NCI-H774 (cell line): Measurements from ENCODE around the gene SIRT7.

Experiments used
- DNase-seq: peaks from one replicate; lab custom pipeline; 2025; lab: John Stamatoyannopoulos, UW

Gene SIRT7, protein sequence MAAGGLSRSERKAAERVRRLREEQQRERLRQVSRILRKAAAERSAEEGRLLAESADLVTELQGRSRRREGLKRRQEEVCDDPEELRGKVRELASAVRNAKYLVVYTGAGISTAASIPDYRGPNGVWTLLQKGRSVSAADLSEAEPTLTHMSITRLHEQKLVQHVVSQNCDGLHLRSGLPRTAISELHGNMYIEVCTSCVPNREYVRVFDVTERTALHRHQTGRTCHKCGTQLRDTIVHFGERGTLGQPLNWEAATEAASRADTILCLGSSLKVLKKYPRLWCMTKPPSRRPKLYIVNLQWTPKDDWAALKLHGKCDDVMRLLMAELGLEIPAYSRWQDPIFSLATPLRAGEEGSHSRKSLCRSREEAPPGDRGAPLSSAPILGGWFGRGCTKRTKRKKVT

DNA sequence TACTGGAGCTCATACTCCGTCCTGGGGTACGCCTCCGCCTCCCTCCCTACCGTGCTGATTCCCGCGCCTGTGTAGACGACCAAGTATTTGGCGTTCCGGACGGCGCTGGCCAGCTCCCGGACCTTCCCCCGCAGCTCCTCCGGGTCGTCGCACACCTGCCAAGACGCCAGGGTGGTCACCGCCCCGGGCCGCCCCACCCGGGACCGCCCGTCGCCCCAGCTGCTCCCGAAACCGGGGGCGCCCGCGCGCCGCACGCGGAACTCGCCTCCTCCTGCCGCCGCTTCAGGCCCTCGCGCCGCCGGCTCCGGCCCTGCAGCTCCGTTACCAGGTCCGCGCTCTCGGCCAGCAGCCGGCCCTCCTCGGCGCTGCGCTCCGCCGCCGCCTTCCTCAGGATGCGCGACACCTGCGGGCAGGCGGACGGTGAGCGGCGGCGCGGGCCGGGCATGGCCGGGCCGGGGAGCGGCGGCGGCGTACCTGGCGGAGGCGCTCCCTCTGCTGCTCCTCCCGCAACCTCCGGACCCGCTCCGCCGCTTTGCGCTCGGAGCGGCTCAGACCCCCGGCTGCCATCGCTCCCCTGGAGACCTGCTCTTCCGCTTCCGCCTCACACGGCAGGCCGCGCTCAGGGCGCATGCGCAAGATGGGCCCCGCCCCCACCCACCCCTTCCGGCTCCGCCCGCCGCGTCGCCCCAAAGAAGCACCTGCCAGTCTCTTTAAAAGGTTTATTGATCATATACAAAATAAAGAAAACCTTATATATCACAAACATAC lies at the start of gene SIRT7:
SIRT7 (minus strand) TSS at position 612 of the 768 bp plus-strand sequence; CDS start at position 567, 45 bp downstream.
- peak; percentile 90 for DNase-seq

DNA sequence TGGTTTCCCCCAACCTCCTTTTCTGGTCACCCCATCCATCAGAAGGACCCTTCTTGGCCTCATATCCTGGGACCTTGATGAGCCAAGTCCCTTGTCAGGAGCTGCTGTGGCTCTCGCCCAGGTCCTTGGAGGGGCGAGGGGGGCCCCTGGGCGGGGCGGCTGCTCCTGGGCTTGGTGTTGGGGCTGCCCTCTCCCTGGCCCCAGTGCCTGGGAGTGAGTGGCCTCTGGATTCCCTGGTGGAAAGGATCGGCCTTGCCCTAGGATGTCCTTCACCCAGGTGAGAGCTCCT lies 49.2 kb upstream of the SIRT7 start:
- DNase-seq = no peak

DNA sequence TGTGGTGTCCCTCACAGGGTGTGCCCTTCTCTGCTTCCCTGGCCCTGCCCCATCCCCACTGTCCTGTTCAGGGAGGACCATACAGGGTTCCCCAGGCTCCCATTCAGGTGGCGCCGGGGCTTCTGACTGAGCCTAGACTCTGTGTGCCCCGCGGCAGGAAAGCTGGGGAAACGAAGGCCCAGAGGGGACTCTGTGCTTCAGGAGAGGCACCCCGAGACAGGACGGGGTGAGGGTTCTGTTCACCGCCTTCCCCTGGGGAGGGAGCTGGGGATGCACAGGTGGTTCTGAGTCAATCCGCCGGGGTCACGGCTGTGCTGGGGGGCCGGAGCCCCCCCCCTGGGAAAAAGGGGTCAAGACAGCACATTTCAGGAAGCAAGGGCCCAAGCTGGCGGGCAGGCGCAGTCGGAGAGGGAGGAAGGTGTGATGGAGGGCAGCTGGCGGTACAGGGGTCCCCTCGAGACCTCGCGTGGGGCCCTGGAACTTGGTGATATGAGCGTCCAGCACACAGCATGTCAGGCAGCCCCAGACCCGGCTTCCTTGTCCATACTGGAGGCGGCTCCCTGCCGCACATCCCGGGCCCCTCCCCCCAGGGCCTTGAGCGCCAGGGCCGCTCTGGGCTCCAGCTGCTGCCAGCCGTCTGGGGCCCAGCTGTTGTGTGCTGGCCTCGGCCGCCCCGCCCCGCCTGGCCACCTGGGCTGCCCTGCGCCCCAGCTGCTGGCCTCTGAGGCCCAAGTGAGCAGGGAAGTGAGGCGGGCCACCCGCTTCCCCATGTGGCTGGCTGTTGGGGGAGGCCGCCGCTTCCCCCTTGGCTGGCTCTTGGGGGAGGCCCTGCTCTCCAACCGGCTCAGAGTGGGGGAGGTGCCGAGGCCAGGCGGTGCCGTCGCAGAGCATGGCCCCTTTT lies 48.6 kb upstream of the SIRT7 start:
- peak; percentile 73 for DNase-seq

DNA sequence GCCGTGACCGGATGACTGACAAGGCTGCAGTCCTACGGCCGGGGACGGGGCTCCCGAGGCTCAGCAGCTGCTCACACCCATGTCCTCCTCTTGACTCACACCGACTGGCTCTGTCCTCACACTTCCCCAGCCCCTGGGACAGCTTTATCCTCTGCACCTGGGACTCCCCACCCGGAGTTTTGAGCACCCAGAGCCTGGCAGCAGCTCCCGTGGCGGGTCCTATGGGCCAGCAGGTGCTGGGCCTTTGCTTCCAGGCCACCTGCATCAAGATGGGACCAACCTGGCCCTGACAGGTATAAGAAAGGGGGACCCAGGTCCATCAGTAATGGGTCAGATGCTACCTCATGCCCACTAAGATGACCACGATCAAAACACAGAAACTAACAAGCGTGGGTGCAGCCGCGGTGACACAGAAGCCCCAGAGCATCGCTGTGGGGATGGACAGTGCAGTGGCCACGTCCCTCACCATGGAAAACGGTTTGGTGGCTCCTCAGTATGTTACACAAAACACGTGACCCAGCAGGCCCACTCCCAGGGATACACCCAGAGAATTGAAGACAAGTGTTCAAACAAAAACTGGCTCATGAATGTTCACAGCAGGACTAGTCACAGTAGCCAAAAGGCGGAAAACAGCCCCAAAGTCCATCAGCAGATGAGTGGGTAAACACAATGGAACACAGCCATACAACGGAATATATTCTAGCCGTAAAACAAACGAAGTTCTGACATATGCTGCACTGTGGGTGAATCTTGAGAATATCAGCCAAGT lies 46.3 kb upstream of the SIRT7 start:
- DNase-seq = no peak

DNA sequence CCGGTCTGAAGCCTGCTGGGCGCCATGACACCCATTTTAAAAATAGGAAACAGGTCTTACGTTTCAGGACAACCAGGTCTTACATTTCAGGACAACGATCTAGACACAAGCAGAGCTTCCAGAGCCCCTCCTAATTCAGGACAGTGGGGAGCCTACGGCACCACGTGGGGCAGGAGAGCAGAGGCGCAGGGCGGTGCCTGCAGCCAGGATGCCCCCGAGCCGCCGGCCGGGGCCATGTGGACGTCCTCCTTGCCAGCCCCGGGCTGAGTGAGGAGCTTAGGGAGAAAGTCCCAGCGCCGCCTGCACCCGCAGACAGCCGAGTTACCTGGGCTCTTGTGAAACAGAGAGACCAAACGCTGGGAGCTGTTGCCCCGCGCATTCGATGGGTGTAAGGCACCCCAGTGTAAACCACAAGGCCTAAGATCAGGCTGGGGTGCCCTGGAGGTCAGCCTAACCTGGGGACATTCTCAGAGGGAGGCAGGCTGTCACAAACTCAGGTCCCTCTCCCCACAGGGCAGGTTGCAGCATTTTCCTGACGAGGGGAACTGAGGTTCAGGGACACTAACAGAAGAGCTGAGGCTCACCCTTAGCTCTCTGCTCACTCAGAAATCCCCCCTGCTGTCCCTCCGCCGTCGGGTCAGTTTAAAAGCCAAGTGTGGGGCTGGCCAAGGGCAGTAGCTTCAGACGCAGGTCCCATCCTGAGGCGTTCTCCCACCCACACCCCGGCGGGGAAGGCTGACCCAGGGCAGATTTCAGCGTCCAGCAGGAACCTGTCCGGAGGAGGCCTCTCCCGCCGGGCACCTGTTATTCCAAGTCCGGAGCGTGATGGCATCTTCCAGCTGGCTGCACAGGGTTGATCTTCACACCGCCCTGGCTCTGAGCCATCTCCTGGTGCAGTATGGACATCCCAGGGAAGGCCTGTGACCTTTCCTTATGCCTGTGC lies 44.8 kb upstream of the SIRT7 start:
- no peak for DNase-seq

DNA sequence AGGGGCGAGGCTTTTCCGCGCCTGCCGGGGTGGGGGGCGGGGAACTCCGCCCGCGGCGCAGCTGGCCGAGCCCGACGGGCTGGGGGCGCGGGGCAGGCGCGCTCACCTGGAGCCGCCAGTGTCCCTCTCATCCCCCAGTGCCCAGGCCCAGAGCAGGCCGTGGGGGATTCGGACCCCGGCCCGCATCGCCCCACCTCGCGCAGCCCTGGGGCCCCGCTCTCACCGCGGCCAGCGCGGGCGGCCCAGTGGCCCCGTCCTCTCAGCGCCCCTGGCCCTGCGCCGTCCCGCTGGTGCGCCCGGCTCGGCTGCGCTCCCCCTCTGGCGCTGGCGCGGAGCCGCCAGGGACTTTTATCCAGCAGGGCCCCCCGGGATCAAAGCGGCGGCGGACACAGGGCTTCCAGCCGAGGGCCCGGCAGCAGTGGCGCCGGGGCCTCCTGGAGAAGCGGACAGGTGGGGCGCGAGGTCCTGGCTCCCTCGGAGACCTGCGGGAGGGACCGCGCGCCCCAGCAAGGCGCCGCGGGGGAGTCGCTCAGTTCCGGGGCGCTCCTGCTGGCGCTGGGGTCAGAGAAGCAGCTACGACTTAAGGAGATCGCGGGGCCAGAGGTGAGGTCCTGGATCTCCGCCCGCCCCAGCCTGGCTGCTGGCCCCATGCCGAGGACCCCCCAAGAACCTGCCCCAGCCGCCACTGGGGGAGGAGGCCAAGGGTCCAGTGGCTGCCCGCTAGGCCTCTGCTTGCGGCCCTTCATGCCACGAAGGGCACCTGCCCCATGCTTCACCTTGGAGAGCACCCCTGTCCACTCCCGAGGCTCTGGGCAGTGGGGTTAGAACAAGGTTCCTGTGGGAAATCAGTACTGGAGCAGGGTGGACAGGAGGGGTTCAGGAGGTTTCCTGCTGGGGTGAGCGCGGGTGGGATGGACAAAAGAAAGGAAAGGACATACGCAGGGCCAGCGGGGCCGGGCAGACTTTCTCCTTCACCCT lies 43.8 kb upstream of the SIRT7 start:
- DNase-seq = no peak

DNA sequence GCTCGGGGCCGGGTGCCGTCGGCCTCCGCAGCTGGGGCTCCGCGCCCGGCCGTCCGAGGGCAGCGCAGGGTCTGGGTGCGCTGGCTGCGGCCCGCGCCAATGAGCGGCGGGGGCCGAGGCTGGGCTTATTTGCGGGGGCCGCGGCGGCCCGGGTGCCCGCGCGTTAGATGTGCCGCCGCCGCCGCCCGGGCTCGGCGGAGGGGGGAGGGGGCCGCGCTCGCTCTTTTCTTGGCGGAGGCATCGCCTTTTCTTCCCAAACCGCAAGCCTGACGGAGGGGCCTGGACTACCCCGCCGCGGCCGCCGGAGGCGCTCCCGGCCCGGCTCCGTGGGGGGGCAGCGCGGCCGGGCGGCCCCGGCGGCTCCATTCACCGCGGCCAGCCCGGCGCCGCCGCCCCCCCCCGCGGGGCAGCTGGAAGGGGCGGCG lies 43.1 kb upstream of the SIRT7 start, which contains the start of gene NOTUM:
NOTUM (minus strand) TSS at position 101 of the 425 bp plus-strand sequence. CDS start 278 bp downstream, outside the sequence.
- DNase-seq = peak; percentile 11

DNA sequence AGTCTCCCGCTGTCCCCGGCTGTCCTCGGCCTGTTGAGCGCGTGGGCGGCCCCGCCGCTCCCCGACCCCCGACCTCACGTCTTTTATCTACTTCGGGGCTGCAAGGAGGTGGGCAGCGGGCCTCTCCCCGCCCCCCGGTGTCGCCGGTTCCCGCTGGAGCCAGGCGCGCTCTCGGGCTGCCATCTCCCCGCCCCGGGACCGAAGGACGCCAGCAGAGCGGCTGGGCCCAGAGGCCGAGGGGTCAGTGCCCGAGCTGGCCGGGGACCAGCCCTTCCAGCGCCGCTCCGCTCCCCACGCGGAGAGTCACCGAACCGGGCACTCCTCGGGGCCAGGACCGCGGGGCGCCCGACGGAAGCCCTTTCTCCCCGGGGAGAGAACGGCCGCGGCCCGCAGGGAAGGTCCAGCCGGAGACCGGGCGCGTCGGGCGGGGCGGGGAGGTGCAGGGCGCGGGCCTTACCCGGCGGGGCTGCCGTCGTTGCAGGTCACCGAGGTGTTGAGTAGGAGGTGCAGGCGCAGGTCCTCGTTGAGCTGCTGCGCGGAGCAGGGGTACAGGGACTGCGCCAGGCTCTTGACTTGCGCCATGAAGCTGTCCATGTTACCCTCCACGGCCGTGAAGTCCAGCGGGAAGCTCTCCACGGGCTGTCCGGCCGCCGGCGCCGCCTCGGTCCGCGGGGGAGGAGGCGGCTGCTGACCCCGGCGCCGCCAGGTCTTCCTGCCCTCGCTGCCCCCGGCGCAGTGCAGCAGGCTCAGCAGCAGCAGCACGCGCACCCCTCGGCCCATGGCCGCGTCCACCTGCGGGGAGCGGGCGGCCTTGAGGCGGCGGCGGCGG lies 42.4 kb upstream of the SIRT7 start:
- no peak for DNase-seq

DNA sequence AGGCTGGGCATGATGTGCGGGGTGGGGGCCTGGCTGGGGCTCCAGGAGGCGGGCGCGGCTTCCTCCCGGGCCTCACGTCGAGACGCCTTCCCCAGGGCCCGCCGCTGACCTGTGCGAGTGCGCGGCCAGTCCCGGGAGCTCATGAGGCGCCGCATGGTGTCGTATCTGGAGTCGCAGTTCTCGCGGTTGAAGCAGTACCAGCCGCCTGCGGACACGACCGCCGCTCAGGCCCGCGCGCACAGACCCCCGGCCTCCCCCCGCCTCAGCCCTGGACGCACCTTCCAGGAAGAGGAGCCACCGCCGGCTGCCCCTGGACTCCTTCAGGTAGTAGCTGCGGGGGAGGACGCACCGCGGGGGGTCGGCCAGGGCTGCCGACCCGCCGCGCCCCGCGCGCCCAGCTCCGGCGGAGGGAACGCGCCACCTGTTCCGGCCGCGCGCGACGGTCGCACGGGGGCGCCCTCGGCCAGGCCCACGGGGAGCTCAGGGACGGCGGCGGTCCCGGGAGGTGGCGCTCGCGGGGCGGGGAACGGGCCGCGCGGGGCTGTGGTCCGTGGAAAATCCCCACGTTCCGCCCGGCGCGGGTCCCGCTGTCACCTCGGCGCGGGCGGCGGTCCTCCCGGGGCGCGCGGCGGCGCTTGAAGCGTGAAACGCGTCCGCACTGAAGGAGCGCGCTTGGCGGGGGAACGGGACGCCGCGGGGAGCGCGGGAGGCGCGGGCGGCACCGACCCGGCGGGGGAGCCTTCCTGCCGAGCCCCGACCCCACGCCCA lies 41.6 kb upstream of the SIRT7 start:
- peak; percentile 40 for DNase-seq

DNA sequence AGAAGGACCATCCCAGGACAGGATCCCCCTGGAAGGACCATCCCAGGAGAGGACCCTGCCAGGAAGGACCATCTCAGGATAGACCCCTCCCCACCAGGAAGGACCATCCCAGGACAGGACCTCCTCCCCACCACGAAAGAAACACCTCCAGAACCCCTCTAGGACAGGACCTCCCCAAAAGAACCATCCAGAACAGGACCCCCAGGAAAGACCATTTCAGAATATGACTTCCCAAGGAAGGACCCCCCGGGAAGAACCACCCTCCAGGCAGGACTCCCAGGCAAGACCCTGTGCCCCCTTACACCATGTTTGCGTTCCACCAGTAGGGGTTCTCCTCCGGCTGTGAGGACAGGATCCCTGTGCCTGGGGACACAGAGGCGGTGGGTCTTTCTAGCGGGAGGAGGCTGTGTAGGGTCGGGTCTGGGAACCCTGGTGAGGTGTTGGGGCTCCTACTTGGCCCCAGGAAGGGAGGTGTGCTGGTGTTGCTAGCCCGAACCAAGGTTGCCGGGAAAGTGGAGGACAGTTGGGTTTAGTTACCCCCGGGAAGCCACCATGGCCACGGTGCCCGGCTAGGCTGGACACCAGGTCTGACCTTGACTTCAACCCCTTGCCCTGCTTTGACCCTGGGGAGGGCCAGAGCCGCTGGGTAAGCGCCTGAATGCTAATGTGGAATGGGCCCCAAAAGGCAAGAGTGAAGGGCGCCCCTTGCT lies 40.8 kb upstream of the SIRT7 start:
- no peak for DNase-seq

DNA sequence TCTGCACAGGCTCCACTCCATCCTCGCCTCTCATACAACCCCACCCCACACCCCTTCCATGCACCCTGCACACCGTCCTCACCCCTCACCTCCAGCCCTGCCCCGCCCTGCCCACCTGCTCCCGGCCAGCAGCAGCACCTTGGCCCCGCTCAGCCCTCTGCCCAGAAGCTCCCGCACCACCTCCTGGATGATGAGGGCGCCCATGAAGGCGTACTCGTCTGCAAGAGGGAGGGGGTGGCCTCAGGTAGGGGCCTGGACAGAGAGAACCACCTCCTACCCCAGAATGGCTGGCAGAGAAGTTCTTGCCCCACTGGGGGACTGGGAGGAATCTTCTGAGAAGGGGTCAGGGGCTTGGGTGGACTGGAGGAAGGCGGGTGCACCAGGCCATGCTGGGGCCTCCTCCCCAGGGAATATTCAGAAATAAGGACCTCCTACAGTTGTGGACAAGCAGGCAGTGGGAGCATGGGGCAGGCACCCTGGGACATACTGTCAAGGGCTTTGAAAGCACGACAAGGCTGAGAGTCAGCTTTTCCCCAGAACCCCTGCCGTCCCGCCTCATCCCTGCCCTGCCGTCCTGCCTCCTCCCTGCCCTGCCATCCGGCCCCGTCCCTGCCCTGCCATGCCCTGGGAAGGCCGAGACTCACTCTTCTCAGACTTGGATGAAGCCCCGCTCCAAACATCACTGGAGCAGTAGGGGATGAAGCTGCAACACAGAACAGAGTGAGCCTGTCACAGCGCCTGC lies 39.9 kb upstream of the SIRT7 start:
- DNase-seq = no peak

DNA sequence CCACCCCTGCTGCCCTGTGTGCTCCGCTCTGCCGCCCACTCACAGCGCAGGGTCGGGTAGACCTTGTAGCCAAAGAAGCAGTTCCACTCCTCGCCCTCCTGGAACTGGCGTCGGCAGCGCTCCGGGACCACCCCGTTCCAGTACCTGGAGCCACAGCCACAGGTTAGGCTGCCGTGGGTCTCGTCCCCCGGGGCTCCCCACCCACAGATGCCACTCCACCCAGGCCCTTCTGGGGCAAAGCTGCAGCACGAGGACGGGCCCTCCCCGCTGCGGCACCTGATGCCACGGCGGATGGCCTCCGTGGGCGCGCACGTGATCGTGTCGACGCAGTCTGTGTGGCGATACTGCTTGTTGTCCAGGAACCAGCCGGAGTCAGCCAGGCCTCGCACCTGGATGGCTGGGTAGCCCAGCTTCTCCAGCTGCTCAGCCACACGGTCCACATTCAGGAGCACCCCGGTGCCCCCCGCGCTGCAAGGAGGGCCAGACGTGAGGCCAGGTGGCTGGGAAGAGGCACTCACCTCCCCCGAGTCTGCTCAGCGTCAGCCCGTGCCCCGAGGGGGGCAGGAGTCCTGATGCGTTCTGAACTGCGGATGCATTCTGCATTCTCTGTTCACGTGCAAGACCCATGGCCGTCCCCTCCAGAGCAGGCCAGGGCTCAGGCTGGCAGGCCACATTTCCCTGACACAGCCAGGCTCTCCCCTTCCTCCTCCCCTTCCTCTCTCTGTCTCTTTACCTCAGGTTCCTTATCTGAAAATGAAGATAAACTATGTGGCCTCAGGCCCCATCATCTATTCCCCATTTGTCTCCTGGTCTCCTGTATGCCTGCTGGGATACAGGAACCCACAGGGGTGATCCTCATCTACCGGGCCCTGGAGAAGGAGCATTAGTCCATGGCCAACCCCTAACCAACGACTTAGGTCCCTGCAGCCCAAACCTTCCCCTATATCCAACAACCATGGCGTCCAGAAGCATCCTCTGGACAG lies 38.9 kb upstream of the SIRT7 start:
- no peak for DNase-seq

DNA sequence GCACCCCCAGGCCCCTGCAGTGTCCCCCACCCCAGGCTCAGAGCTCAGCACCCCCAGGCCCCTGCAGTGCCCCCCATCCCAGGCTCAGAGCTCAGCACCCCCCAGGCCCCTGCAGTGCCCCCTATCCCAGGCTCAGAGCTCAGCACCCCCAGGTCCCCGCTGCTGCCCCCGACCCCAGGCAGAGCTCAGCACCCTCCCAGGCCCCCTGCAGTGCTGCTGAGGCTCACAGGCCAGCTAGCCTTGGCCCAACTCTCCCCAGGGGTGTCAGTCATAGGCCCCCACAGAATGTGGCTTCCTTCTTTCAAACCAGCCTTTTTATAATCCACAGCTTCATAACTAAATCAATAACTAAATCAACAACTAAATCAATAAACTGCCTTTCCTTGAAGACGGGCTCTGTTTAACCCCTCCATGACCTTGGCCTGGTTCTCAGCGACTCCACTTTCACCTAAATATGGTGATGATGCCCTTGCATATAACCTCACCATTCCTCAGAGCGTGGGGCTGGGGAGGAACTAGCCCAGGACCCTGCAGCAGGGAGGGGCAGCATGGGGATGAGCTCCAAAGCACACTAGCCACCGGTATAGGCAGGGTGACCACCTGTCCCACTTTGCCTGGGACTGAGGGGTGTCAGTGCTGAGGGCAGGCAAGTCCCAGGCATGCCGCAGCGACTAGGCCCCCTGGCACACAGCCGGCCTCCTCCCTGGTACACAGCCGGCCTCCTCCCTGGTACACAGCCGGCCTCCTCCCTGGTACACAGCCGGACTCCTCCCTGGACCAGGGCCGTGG lies 38.0 kb upstream of the SIRT7 start:
- no peak for DNase-seq

DNA sequence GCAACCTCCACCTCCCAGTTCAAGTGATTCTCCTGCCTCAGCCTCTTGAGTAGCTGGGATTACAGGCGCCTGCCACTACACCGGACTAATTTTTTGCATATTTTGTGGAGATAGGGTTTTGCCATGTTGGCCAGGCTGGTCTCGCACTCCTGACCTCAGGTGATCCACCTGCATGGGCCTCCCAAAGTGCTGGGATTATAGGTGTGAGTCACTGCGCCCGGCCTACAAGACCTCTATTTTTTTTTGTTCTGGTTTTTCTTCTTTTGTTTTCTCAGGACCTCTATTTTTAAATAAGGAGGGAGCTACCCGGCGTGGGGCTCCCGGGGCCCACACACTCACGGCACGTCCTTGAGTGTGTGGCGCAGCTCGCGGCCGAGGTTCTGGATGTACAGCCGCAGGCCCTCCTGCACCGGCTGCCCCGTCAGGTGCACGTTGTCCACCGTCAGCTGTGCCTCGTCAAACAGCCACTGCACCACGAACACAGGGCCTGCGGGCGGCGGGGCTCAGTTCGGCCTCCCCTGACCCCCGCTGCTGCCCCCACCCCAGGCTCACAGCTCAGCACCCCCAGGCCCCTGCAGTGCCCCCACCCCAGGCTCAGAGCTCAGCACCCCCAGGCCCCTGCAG lies 37.2 kb upstream of the SIRT7 start:
- DNase-seq = no peak
